Prostate gland (tissue), 2 donors: Measurements from ENCODE around the gene FERMT1.

Experiments used
- POLR2A ChIP-seq: fragments of 450-650 bp; IDR thresholded peaks from one replicate; pipeline ENCODE4 v1.6.1; 2016; ENCODE audit warnings: antibody characterized with exemption, mild to moderate bottlenecking
- TF ChIP-seq, protein P1 (sequence below), 4 experiments: fragments of 200-600 bp in 2 of 4; fragments of 450-650 bp in 2 of 4; sonication (generic) in 2 of 4; IDR thresholded peaks; 1 replicate in 3 of 4; 2 replicates in 1 of 4; pipeline ENCODE4 v1.5.1; 2016 to 2019; ENCODE audit warnings: antibody characterized with exemption in 4 of 4, mild to moderate bottlenecking in 2 of 4, moderate library complexity in 2 of 4

GRCh38 chr20:6044115-6044514 is 78.7 kb downstream of the FERMT1 start:
- TF ChIP-seq, protein P1, sequence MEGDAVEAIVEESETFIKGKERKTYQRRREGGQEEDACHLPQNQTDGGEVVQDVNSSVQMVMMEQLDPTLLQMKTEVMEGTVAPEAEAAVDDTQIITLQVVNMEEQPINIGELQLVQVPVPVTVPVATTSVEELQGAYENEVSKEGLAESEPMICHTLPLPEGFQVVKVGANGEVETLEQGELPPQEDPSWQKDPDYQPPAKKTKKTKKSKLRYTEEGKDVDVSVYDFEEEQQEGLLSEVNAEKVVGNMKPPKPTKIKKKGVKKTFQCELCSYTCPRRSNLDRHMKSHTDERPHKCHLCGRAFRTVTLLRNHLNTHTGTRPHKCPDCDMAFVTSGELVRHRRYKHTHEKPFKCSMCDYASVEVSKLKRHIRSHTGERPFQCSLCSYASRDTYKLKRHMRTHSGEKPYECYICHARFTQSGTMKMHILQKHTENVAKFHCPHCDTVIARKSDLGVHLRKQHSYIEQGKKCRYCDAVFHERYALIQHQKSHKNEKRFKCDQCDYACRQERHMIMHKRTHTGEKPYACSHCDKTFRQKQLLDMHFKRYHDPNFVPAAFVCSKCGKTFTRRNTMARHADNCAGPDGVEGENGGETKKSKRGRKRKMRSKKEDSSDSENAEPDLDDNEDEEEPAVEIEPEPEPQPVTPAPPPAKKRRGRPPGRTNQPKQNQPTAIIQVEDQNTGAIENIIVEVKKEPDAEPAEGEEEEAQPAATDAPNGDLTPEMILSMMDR (IDR thresholded peaks at IDR 0.05), result no peak
- TF ChIP-seq POLR2A, result no peak
